ENCODE measurements around the gene LINS1.

The LINS1 gene

GRCh38 chr15:100559330-100559729 is 42.7 kb downstream of the LINS1 start:
- no peak for DNase-seq (ENCODE audit: low read depth, low spot score)

DNA sequence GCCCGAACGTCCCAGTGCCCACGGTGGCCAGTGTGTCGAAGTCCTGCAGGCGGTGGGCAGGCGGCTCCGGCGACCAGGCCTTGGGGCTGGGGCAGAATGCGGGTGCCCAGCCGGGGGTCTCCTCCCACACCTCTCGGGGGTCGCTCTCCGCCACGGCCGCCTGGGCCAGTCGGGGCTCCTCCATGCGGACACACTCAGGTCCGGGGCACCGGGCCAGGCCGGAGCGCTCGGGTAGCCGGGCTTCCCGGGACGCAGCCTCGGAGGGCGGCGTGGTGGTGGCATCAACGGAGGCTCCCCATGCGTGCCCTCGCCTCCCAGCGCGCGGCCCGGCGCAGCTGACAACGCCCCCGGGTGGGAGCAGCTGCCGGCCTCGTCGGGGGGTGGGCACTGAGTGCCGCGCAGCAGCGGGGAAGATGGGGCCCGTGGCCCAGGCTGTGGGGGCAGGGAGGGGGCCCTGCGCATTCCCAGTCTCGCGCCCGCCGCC is 43.2 kb downstream of the LINS1 start:
- no peak for DNase-seq (ENCODE audit: low read depth, low spot score)

- DNase-seq (ENCODE audit: low read depth, low spot score) = no peak
Measured at GRCh38 chr15:100553468-100553867, 48.5 kb downstream of the LINS1 start.

DNA sequence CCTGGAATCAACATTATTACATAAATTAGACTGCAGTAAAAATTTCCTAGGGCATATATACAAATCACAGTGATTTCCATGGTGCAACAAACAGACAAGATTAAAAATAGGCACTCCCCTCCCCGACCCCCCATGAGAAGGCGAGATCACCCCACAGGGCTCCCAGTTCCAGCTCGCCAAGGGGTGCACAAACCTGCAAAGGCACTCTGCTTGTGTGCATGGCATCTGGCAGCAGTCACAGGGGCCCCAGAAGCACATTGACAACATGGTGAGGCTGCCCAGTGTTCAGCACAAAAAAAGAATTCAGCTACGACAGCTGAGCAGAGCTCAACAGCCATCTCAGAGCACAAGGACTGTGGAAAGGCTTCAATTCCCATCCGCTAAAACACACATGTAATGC is 54.0 kb downstream of the LINS1 start:
- no peak for DNase-seq (ENCODE audit: low read depth, low spot score)

GRCh38 chr15:100544946-100545345 is 57.0 kb downstream of the LINS1 start:
- DNase-seq (ENCODE audit: low read depth, low spot score) = no peak

- DNase-seq (ENCODE audit: low read depth, low spot score) = no peak
Measured at GRCh38 chr15:100544338-100544841, 57.6 kb downstream of the LINS1 start.

DNA sequence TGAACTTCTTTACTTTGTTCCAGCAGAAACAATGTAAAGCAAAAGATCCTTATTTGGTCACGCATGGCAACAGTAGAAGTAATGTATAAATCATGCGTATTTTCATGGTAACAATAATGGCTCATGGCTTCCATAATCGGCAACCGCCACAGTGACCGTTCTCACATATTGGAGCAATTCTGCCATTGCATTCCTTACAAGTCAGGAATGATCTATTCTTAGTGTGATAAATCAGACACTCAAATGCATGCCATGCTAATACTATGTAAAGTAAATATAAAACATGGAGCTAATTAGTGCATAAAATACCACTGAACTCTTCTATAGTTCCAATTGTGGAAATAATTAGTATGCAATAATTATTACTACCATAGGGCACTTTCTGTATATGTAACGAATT is 59.7 kb downstream of the LINS1 start:
- no peak for DNase-seq (ENCODE audit: low read depth, low spot score)

DNA sequence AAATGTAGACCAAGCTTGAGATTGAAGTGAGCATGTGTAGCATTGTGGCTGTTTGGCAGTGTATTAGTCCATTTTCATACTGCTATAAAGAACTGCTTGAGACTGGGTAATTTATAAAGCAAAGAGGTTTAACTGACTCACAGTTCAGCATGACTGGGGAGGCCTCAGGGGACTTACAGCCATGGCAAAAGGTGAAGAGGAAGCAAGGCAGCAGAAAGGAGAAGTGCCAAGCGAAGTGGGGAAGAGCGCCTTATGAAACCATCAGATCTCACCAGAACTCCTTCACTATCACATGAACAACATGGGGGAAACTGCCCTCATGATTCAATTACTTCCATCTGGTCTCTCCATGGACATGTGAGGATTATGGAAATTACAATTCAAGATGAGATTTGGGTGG is 64.7 kb downstream of the LINS1 start:
- DNase-seq (ENCODE audit: low read depth, low spot score) = no peak

DNA sequence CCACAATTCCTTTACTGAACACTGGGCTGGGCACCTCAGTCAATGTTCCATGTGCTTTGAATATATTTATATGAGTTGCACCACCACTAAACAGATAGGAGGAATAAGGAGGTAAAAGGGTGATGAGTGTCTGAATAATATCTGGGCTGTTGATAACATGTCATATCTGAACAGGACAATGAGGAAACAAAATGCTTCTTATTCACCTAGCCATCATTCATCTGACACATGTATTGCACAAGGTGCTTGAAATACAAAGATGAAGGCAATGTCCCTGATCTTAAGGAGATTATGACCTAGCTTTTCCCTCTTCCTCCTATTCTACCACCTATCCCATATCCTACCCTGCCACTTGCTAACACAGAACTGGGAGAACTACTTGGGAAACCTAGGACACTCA is 65.3 kb downstream of the LINS1 start:
- no peak for DNase-seq (ENCODE audit: low read depth, low spot score)

DNA sequence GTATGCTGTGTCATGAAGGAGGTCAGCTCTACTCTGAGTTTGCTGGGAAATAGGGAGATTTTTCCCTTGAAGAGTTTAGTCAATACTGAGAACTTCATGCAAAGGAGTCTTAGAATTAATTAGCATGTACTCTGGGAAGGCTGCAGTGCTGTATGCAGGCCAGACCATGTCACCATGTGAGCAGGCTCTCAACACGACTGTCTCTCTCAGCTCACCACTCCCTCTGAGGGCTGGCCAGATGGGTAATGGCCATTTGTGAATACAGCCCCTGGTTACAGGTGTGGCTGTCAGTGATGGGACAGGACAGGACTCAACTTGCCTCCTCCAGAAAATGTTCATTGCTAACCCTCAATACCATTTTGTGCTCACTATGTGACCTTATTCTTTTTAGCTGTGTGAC is 68.1 kb downstream of the LINS1 start:
- DNase-seq (ENCODE audit: low read depth, low spot score) = no peak

GRCh38 chr15:100531823-100532327 is 70.1 kb downstream of the LINS1 start:
- no peak for DNase-seq (ENCODE audit: low read depth, low spot score)

- no peak for DNase-seq (ENCODE audit: low read depth, low spot score)
Measured at GRCh38 chr15:100531204-100531603, 70.8 kb downstream of the LINS1 start.

GRCh38 chr15:100529556-100529955 is 72.4 kb downstream of the LINS1 start:
- DNase-seq (ENCODE audit: low read depth, low spot score) = no peak

DNA sequence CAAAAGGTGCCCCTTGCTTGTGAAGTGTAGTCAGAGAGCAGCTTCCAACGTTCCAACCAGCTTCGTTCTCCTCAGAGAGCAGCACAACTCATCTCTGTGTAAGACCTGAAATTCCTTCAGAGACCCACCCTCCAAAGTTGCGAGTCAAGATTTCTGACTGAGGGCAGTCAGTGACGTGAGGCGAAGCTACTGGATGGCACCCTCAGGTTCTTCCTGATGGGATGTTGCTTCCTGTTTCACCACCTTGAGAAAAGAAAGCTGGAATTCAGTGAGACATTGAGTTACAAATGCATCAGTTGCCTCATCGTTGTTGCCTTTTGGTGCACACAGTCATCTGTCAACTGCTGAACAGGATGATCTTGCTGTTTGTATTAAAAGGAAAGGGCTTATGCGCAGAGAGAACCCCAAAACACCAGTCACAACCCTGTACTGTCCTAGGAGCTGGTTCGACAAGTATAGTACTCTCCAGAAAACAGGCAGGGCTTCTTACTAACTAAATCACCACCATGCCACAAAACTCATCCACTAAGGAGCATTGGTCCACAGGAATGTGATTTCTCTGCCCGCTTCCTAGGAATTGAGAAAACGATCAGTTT is 73.1 kb downstream of the LINS1 start, which contains the start of gene CERS3:
TSS of gene CERS3 (minus strand) at position 118 of the 596 bp plus-strand sequence. CDS start 27,101 bp downstream, outside the sequence.
- no peak for DNase-seq (ENCODE audit: low read depth, low spot score)

DNA sequence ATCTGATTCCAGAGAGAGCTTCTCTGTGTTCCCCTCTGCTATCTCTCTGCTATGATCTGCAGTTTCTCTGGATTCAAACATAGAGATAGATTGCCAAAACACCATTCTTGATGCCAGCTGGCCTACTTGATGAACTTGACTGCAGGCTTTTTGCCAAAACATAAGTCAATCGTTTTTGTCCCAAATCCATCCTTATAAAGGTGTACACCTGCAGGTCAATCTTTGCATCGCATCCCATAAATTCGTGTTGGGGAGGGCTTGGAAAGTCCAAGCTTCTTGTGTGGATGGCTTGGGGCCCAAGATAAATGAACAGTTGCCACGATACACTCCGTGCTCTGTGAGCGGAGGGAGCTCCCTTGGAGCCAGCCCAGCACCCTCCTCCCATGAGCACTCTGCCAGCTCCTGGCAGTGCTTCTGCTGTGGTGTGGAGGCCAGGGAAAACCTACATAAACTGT is 75.9 kb downstream of the LINS1 start:
- DNase-seq (ENCODE audit: low read depth, low spot score) = no peak

GRCh38 chr15:100525436-100525835 is 76.5 kb downstream of the LINS1 start:
- no peak for DNase-seq (ENCODE audit: low read depth, low spot score)

DNA sequence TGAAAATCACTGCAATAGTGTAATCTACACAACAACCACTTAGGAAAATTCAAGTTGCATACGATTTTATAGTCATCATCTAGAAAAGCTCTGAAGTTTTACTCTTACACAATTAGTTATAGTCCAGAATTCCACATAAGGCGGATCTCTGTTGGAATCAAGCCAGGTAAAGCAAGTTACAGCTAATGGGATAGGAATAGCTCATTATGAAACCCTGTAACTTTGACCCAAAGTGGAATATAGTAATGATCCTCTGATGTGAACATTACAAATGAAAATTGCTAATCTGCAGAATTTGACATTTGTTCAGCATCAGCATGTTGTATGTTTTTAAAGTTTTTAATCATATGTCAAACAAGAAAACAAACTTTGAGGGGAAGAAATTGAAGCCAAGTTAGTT is 77.7 kb downstream of the LINS1 start:
- no peak for DNase-seq (ENCODE audit: low read depth, low spot score)

DNA sequence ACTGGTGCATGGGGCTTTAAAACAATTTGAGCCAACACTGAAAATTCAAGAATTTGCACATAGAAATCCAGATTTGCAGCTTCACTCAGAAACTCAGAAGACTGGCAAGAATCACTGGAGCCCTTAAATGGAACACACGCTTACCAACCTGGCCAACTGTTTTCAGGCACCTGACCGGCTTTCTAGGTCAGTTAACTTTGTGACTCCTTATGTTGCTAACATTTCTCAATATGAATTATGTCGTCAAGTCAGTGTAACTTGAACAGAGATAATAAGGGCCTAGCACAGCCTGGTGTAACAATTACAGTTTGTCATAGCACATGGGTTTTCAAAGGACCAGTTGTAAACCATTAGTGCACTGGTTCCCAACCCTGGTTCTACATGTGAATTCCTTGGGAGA is 80.1 kb downstream of the LINS1 start:
- no peak for DNase-seq (ENCODE audit: low read depth, low spot score)

- DNase-seq (ENCODE audit: low read depth, low spot score) = no peak
Measured at GRCh38 chr15:100520132-100520921, 81.7 kb downstream of the LINS1 start.

DNA sequence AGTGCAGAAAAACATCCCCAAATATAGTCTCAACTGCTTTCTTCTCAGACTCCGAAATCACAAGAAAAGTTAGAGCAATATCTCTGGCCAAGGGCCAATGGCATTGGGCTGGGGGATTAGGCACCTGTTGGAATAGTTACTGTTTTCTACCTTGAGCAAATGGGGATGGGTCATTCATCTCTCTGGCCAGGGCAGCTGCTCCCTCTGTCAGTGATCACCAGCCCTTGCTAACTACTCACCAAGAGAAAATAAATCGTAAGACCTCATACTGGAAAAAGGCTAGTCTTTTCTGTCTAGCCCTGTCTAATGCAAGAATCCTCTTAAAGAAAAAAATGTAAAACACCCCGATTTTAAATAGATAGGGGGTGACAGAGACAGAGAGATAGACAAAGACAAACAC is 84.1 kb downstream of the LINS1 start:
- DNase-seq (ENCODE audit: low read depth, low spot score) = no peak
